ENCODE measurements around the gene MYADML2. TPM values are rescaled to one million over a fixed set of nuclear protein-coding genes. Genes with fewer than 3 reads are reported as not detected.

The MYADML2 gene
- total RNA-seq, 2 experiments from 2014 or later: not detected

- POLR2A ChIA-PET: interaction anchor here (1.2 kb wide), 1 partner anchor 11 kb away, joined by 3 read pairs; no protein-coding TSS in a partner anchor
- no peak for TF ChIP-seq CTCF (IDR thresholded peaks at IDR 0.05)
- CTCF ChIA-PET: interaction anchor here (0.7 to 3.6 kb wide), 2 partner anchors 56 to 58 kb away, joined by 3 to 23 read pairs; partner anchors contain the start of gene CENPX
- H3K27me3 Mint-ChIP-seq: peaks cover 6% of the 10 kb centered on the region
- peaks cover 13% of the 10 kb centered on the region for H3K4me1 Mint-ChIP-seq (ENCODE audit: low read depth)
- H3K27ac Mint-ChIP-seq: no peak overlapping the region
- ATAC-seq (no peak), DNase-seq (no peak)
- H3K4me3 Mint-ChIP-seq: no peak overlapping the region
- H3K36me3 Mint-ChIP-seq (ENCODE audit: low read depth): no peaks in the 10 kb centered on the region
- intact Hi-C loops (cut with micrococcal nuclease): no loop called here
- no peaks in the 10 kb centered on the region for H3K9me3 Mint-ChIP-seq
Measured at GRCh38 chr17:81964081-81964849, 17.2 kb upstream of the MYADML2 start.

- no peak for ATAC-seq
- no peak for TF ChIP-seq CTCF (IDR thresholded peaks at IDR 0.05)
- H3K4me3 Mint-ChIP-seq: no peak overlapping the region
- POLR2A ChIA-PET: interaction anchor here (1.1 to 1.2 kb wide), 2 partner anchors 11 to 12 kb away, joined by 3 to 5 read pairs; no protein-coding TSS in a partner anchor
- CTCF ChIA-PET: interaction anchor here (1.6 kb wide), 1 partner anchor 57 kb away, joined by 8 read pairs; no protein-coding TSS in a partner anchor
- H3K36me3 Mint-ChIP-seq (ENCODE audit: low read depth): no peaks in the 10 kb centered on the region
- peaks cover 19% of the 10 kb centered on the region for H3K27me3 Mint-ChIP-seq
- peaks cover 4% of the 10 kb centered on the region for H3K4me1 Mint-ChIP-seq (ENCODE audit: low read depth)
- no peak for DNase-seq
- H3K27ac Mint-ChIP-seq: no peak overlapping the region
- no peaks in the 10 kb centered on the region for H3K9me3 Mint-ChIP-seq
- intact Hi-C loops (cut with micrococcal nuclease): no loop called here
Measured at GRCh38 chr17:81962499-81963441, 15.7 kb upstream of the MYADML2 start.

- Mint-ChIP-seq H3K4me1 (ENCODE audit: low read depth) (peaks cover 4% of the 10 kb centered on the region), H3K9me3 (no peaks in the 10 kb centered on the region), H3K36me3 (ENCODE audit: low read depth) (no peaks in the 10 kb centered on the region), H3K27me3 (peaks cover 21% of the 10 kb centered on the region), H3K27ac (no peak overlapping the region), H3K4me3 (no peak overlapping the region)
- ATAC-seq (no peak), DNase-seq (no peak)
- CTCF ChIA-PET: interaction anchor here (1.6 to 3.0 kb wide), 2 partner anchors 58 to 76 kb away, joined by 8 to 16 read pairs; partner anchors contain the start of gene DCXR
- no peak for TF ChIP-seq CTCF (IDR thresholded peaks at IDR 0.05)
- POLR2A ChIA-PET: interaction anchor here (1.1 kb wide), 1 partner anchor 10 kb away, joined by 5 read pairs; no protein-coding TSS in a partner anchor
- intact Hi-C loops (cut with micrococcal nuclease): no loop called here
Measured at GRCh38 chr17:81961521-81962498, 14.8 kb upstream of the MYADML2 start.

- ChIA-PET CTCF (interaction anchor here (1.9 to 3.0 kb wide), 5 partner anchors 12 to 76 kb away, joined by 12 to 121 read pairs (median 16); partner anchors contain the start of genes ASPSCR1, CENPX, DCXR and LRRC45), POLR2A (interaction anchor here (2.0 kb wide), 1 partner anchor 14 kb away, joined by 4 read pairs; no protein-coding TSS in a partner anchor)
- no peak for ATAC-seq
- Mint-ChIP-seq H3K4me1 (ENCODE audit: low read depth) (peaks cover 4% of the 10 kb centered on the region), H3K27ac (no peak within 1 kb of the TSS), H3K9me3 (no peaks in the 10 kb centered on the region), H3K36me3 (ENCODE audit: low read depth) (no peaks in the 10 kb centered on the region), H3K27me3 (peaks cover 21% of the 10 kb centered on the region), H3K4me3 (no peak within 1 kb of the TSS)
- intact Hi-C loops (cut with micrococcal nuclease): no loop called here
- DNase-seq: no peak
- no peak for TF ChIP-seq CTCF (IDR thresholded peaks at IDR 0.05)
Measured at GRCh38 chr17:81961087-81961511, 14.1 kb upstream of the MYADML2 start, which contains the start of gene NOTUM. NOTUM (minus strand) TSS chr17:81961187; CDS start chr17:81960909, 278 bp downstream.

Data from activated CD8-positive, alpha-beta T cell treated with anti-CD3 and anti-CD28 coated beads for 36 hours (primary cell).